Right lobe of liver (tissue), 4 donors: ENCODE results near the gene DNM3.

Source experiments
- POLR2A ChIP-seq: fragments of 450-650 bp; IDR thresholded peaks from one replicate; pipeline ENCODE4 v1.6.1; 2017; ENCODE audit warnings: antibody characterized with exemption, mild to moderate bottlenecking
- TF ChIP-seq, protein P1 (sequence below), 4 donors: fragments of 200-600 bp in 3 of 4; fragments of 450-650 bp in 1 of 4; IDR thresholded peaks; one replicate each; pipeline versions ENCODE4 v1.5.1 to v1.8.0; 2016 to 2022; ENCODE audit warnings: antibody characterized with exemption in 4 of 4, mild to moderate bottlenecking in 2 of 4
- donor health status: DM: no; HTN: no; CAD: no.
- donor health status: DM: no; HTN: no; CAD: no.
- donor health status: DM: no; HTN: yes; CAD: no.

DNA sequence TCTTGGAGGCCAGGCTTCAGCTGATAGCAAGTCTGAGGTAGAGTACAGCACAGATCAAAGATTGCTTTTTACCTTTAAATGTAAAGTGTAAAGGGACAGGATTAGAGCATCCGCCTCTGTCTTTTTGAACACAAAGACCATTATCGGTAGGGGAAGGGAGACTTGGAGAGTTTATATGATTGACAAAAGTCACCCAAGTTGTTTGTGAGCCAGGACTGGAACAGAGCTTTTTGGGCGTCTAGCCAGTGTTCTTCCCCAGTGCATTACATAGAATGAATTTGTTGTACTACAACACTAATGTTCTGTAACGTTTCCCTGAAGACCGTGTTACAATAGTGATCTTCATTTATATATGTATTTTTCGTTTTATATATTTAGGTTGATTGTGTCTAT is 611.9 kb downstream of the DNM3 start:
- no peak for TF ChIP-seq POLR2A
- TF ChIP-seq, protein P1, sequence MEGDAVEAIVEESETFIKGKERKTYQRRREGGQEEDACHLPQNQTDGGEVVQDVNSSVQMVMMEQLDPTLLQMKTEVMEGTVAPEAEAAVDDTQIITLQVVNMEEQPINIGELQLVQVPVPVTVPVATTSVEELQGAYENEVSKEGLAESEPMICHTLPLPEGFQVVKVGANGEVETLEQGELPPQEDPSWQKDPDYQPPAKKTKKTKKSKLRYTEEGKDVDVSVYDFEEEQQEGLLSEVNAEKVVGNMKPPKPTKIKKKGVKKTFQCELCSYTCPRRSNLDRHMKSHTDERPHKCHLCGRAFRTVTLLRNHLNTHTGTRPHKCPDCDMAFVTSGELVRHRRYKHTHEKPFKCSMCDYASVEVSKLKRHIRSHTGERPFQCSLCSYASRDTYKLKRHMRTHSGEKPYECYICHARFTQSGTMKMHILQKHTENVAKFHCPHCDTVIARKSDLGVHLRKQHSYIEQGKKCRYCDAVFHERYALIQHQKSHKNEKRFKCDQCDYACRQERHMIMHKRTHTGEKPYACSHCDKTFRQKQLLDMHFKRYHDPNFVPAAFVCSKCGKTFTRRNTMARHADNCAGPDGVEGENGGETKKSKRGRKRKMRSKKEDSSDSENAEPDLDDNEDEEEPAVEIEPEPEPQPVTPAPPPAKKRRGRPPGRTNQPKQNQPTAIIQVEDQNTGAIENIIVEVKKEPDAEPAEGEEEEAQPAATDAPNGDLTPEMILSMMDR (IDR thresholded peaks at IDR 0.05): no peak
